HFF-Myc (cell line): ENCODE measurements around the gene MBD3L1.

ENCODE experiments used
- DNase-seq: peaks from one replicate; pipeline ENCODE4 v3.0.0-alpha.2; 2011; ENCODE audit warnings: low read depth; ENCODE audit errors: extremely low read depth
- H3K4me3 ChIP-seq: replicated peaks from 2 replicates; pipeline ENCODE4 v1.5.1; 2011; ENCODE audit warnings: low read depth, mild to moderate bottlenecking, control low read depth, low read length
- TF ChIP-seq, protein P1 (sequence below): IDR thresholded peaks from 2 replicates; pipeline ENCODE4 v1.5.1; 2012; ENCODE audit warnings: mild to moderate bottlenecking, low read depth, low read length, control low read depth; ENCODE audit errors: missing control alignments

The MBD3L1 gene

DNA sequence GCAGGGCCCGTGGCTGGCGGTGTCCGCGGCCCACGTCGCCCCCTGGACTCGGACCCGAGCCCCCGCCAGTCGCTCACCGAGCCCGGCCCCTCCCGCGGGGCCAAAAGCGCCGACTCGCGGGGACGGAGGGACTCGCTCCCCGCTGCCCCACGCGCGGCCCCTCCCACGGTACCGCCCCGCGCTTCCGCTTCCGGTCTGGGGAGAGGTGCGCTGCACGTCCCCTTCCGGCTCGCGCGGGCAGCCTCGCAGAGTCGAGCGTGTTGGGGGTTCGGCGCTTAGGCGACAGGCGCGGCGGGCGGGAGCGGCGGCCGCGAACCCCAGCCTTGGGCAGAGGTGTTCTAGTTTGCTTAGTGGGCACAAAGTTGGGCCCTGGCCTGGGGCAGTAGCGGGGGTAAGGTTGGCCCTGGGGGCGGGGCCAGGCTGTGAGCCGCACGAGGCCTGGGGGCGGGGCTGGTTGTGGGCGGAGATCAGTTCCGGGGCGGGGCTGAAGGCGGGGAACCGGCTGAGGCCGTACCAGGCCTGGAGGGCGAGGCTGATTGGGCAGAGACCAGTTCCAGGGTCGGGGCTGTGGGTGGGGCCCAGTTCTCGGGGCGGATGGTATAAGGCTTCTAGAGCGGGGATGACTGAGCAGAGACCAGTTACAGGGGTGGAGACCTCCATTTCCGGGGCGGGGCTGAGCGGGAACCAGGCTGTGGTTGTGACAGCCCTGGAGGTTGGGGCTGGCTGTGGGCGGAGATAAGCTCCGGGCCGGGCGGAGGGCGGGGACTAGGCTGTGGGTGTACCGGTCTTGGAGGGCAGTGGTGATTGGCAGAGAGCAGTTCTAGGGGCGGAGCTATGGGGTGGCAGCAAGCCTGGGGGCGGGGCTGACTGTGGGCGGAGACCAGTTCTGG, at the start of gene MBD3L1, which contains the start of gene ZNF558:
TSS of gene MBD3L1 (plus strand) at position 246 of the 890 bp plus-strand sequence. CDS start 10,302 bp downstream, outside the sequence.
TSS of gene ZNF558 (minus strand) at position 173 of the 890 bp plus-strand sequence. CDS start 9,645 bp downstream, outside the sequence.
- peak within 1 kb of the TSS; percentile 64 for H3K4me3 ChIP-seq
- TF ChIP-seq, protein P1, sequence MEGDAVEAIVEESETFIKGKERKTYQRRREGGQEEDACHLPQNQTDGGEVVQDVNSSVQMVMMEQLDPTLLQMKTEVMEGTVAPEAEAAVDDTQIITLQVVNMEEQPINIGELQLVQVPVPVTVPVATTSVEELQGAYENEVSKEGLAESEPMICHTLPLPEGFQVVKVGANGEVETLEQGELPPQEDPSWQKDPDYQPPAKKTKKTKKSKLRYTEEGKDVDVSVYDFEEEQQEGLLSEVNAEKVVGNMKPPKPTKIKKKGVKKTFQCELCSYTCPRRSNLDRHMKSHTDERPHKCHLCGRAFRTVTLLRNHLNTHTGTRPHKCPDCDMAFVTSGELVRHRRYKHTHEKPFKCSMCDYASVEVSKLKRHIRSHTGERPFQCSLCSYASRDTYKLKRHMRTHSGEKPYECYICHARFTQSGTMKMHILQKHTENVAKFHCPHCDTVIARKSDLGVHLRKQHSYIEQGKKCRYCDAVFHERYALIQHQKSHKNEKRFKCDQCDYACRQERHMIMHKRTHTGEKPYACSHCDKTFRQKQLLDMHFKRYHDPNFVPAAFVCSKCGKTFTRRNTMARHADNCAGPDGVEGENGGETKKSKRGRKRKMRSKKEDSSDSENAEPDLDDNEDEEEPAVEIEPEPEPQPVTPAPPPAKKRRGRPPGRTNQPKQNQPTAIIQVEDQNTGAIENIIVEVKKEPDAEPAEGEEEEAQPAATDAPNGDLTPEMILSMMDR: peak; percentile 3
- DNase-seq: peak; percentile 71

- DNase-seq: no peak
- TF ChIP-seq, protein P1: no peak
- H3K4me3 ChIP-seq: no peak overlapping the region
These were observed 37.4 kb upstream of the MBD3L1 start for GRCh38 chr19:8794823-8795222.

GRCh38 chr19:8806661-8807060, 25.5 kb upstream of the MBD3L1 start:
- no peak for DNase-seq

GRCh38 chr19:8811315-8812172, 20.6 kb upstream of the MBD3L1 start:
- TF ChIP-seq, protein P1: no peak
- no peak overlapping the region for H3K4me3 ChIP-seq
- DNase-seq: no peak

More at GRCh38 chr19:8806661-8807060, 25.5 kb upstream of the MBD3L1 start:
- TF ChIP-seq, protein P1: no peak
- H3K4me3 ChIP-seq: no peak overlapping the region

- H3K4me3 ChIP-seq: no peak overlapping the region
- TF ChIP-seq, protein P1: no peak
- no peak for DNase-seq
These were observed 18.0 kb upstream of the MBD3L1 start for GRCh38 chr19:8814176-8814575.

- no peak for DNase-seq
- TF ChIP-seq, protein P1: no peak
- H3K4me3 ChIP-seq: no peak overlapping the region
These were observed 16.4 kb upstream of the MBD3L1 start for GRCh38 chr19:8815780-8816179.
